D721Med (cell line): ENCODE measurements around the gene SNX12.

ENCODE experiments used
- DNase-seq: peaks from one replicate; pipeline ENCODE4 v3.0.0; 2011; ENCODE audit warnings: low spot score; ENCODE audit not compliant: insufficient read length
- FAIRE-seq: peaks from 2 replicates; lab custom pipeline; 2011; peaks lifted over from hg19 to GRCh38; lab: Jason Lieb, UNC
- CTCF ChIP-seq: IDR thresholded peaks from 2 replicates; pipeline ENCODE4 v1.5.1; 2012; ENCODE audit warnings: mild to moderate bottlenecking, control low read depth; ENCODE audit not compliant: insufficient read depth; ENCODE audit errors: missing control alignments

SNX12 gene

GRCh38 chrX:71107245-71107644 lies 39.1 kb upstream of the SNX12 start:
- TF ChIP-seq CTCF = no peak
- FAIRE-seq = no peak
- DNase-seq = no peak

- no peak for TF ChIP-seq CTCF
- FAIRE-seq (no peak), DNase-seq (no peak)
These were observed 38.3 kb upstream of the SNX12 start, which contains the start of gene CXorf65 for GRCh38 chrX:71106427-71106826. CXorf65 (minus strand) TSS chrX:71106740; CDS start chrX:71106556, 184 bp downstream.

- no peak for FAIRE-seq
- DNase-seq = no peak
- no peak for TF ChIP-seq CTCF
These were observed 37.5 kb upstream of the SNX12 start for GRCh38 chrX:71105628-71106027.

- DNase-seq (no peak), FAIRE-seq (no peak)
These were observed 35.2 kb upstream of the SNX12 start for GRCh38 chrX:71103110-71103983.

GRCh38 chrX:71102292-71102691 lies 34.2 kb upstream of the SNX12 start:
- no peak for FAIRE-seq
- no peak for DNase-seq
- TF ChIP-seq CTCF = no peak

More at GRCh38 chrX:71103110-71103983, 35.2 kb upstream of the SNX12 start:
- TF ChIP-seq CTCF = no peak

GRCh38 chrX:71100581-71101505 lies 32.7 kb upstream of the SNX12 start:
- no peak for TF ChIP-seq CTCF
- no peak for FAIRE-seq

More at GRCh38 chrX:71100581-71101505, 32.7 kb upstream of the SNX12 start:
- DNase-seq = no peak
